ENCODE data around the gene EXD3. TPM values are rescaled to one million over a fixed set of nuclear protein-coding genes. Genes with fewer than 3 reads are reported as not detected.

Gene EXD3
- total RNA-seq, 1 experiment from 2014 or later: 15.3 TPM

- no peaks in the 10 kb centered on the region; a peak in 1 of 4 replicates for H3K4me1 Mint-ChIP-seq
- Histone ChIP-seq H3K4me2 (ENCODE audit: insufficient read depth, insufficient read length, low read length) (no peak overlapping the region), H3K23ac (ENCODE audit: insufficient read length, low read depth, low read length) (no peak overlapping the region), H3K9me3 (ENCODE audit: control insufficient read depth, low read depth, low read length) (no peaks in the 10 kb centered on the region), H4K5ac (ENCODE audit: insufficient read length, low read depth, low read length) (no peak overlapping the region), H4K91ac (ENCODE audit: insufficient read length, low read depth, low read length) (no peak overlapping the region), H2BK5ac (ENCODE audit: insufficient read length, low read length) (no peak overlapping the region), H3K23me2 (ENCODE audit: insufficient read length, low read depth, low read length, poor library complexity, severe bottlenecking) (peaks cover under 1% of the 10 kb centered on the region), H3T11ph (ENCODE audit: low read length) (no peak overlapping the region), H2AK5ac (ENCODE audit: insufficient read length, low read length) (no peak overlapping the region), H3K4me1 (ENCODE audit: insufficient read depth, low read length) (no peaks in the 10 kb centered on the region), H3K4ac (ENCODE audit: low read depth, low read length) (no peak overlapping the region), H3K27ac (ENCODE audit: insufficient read length, low read depth, low read length) (no peak overlapping the region), H2BK12ac (ENCODE audit: insufficient read length, low read depth, low read length) (no peak overlapping the region), H4K20me1 (ENCODE audit: control insufficient read depth, insufficient read depth, insufficient read length) (no peaks in the 10 kb centered on the region), H3K79me2 (ENCODE audit: insufficient read depth, low read length) (no peaks in the 10 kb centered on the region), H3K14ac (ENCODE audit: insufficient read depth, low read length) (no peak overlapping the region), H2BK20ac (ENCODE audit: low read depth, low read length, poor library complexity, severe bottlenecking) (no peak overlapping the region), H3K79me1 (ENCODE audit: insufficient read depth, low read depth, low read length, poor library complexity, severe bottlenecking) (no peaks in the 10 kb centered on the region), H3K18ac (ENCODE audit: insufficient read length, low read depth, low read length) (no peak overlapping the region), H3K56ac (ENCODE audit: insufficient read length, low read depth, low read length) (no peak overlapping the region), H3K27me3 (ENCODE audit: insufficient read depth, low read length) (no peaks in the 10 kb centered on the region), H2BK120ac (ENCODE audit: low read depth, low read length, poor library complexity, severe bottlenecking) (no peak overlapping the region), H4K8ac (replicated peaks; ENCODE audit: insufficient read length, low read depth, low read length) (no peak overlapping the region), H3K9ac (ENCODE audit: extremely low read depth, insufficient read length, low read length) (no peak overlapping the region), H2BK15ac (ENCODE audit: low read depth, low read length) (no peak overlapping the region), H2AFZ (ENCODE audit: low read length) (no peak overlapping the region)
- WGBS (ENCODE audit: extremely low coverage, insufficient read length, low lambda C conversion rate): no CpG with 5 or more reads among the region's 27 CpGs
- H3K27me3 Mint-ChIP-seq (ENCODE audit: low read depth): peaks cover 10% of the 10 kb centered on the region
- no peak overlapping the region for H3K27ac Mint-ChIP-seq
- no peaks in the 10 kb centered on the region for H3K36me3 Mint-ChIP-seq (ENCODE audit: insufficient read depth in 1 of 3, low read depth in 3 of 3)
- TF ChIP-seq, protein P1, sequence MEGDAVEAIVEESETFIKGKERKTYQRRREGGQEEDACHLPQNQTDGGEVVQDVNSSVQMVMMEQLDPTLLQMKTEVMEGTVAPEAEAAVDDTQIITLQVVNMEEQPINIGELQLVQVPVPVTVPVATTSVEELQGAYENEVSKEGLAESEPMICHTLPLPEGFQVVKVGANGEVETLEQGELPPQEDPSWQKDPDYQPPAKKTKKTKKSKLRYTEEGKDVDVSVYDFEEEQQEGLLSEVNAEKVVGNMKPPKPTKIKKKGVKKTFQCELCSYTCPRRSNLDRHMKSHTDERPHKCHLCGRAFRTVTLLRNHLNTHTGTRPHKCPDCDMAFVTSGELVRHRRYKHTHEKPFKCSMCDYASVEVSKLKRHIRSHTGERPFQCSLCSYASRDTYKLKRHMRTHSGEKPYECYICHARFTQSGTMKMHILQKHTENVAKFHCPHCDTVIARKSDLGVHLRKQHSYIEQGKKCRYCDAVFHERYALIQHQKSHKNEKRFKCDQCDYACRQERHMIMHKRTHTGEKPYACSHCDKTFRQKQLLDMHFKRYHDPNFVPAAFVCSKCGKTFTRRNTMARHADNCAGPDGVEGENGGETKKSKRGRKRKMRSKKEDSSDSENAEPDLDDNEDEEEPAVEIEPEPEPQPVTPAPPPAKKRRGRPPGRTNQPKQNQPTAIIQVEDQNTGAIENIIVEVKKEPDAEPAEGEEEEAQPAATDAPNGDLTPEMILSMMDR (conservative IDR thresholded peaks at IDR 0.05): no peak
- H3K4me3 Mint-ChIP-seq: no peak overlapping the region
- no peak for DNase-seq
- H3K9me3 Mint-ChIP-seq: no peaks in the 10 kb centered on the region
These were observed 6.0 kb upstream of the EXD3 start for GRCh38 chr9:137428841-137429545.
